Stimulated activated CD8-positive, alpha-beta memory T cell treated with anti-CD3 and anti-CD28 coated beads, Interleukin-12 subunit alpha, Interleukin-12 subunit beta, amount 100 ng/mL, for 1 hour (primary cell): Measurements from ENCODE around the gene SSH3.
"Not testable (repeated sequence)": the region's sequence is repeated elsewhere in the genome, so short reads cannot be mapped to it uniquely, and the experiment has no call there.

Experiments used
- DNase-seq: peaks from one replicate; pipeline ENCODE4 v3.0.0-alpha.2; 2020; ENCODE audit warnings: low read depth

Gene SSH3, protein sequence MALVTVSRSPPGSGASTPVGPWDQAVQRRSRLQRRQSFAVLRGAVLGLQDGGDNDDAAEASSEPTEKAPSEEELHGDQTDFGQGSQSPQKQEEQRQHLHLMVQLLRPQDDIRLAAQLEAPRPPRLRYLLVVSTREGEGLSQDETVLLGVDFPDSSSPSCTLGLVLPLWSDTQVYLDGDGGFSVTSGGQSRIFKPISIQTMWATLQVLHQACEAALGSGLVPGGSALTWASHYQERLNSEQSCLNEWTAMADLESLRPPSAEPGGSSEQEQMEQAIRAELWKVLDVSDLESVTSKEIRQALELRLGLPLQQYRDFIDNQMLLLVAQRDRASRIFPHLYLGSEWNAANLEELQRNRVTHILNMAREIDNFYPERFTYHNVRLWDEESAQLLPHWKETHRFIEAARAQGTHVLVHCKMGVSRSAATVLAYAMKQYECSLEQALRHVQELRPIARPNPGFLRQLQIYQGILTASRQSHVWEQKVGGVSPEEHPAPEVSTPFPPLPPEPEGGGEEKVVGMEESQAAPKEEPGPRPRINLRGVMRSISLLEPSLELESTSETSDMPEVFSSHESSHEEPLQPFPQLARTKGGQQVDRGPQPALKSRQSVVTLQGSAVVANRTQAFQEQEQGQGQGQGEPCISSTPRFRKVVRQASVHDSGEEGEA

DNA sequence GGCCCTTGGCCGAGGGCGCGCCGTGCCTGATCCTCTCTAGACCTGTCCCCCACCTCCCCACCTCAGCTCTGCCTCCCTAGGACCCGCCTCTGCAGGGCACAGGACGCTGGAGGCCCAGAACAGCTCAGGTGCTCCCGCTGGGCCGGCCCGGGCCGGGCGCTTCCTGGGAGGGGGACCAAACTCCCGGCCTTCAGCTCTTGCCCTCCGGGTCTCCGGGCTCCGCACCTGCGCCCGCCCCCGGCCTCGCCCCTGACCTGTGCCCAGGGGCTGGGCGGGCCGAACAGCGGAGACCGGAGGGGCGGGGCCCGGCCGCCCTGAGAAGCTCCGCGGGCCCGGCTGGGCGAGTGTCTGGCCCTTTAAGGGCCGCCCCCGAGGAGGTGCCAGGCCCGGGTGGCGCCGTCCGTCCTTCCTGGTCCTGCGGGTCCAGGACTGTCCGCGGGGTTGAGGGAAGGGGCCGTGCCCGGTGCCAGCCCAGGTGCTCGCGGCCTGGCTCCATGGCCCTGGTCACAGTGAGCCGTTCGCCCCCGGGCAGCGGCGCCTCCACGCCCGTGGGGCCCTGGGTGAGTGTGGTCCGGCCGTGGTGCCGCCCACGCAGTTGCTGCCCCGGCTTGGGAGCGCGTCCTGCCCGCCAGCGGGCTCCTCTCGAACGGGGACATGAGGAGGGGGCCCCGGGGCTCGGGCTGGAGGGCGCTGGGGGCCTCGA is at the start of gene SSH3:
Gene SSH3, plus strand, starts transcription at position 399 of the 703 bp plus-strand sequence. Its CDS starts 96 bp downstream, at position 495.
- no peak for DNase-seq

- no peak for DNase-seq
Measured at GRCh38 chr11:67253872-67254624, 49.3 kb upstream of the SSH3 start.

DNA sequence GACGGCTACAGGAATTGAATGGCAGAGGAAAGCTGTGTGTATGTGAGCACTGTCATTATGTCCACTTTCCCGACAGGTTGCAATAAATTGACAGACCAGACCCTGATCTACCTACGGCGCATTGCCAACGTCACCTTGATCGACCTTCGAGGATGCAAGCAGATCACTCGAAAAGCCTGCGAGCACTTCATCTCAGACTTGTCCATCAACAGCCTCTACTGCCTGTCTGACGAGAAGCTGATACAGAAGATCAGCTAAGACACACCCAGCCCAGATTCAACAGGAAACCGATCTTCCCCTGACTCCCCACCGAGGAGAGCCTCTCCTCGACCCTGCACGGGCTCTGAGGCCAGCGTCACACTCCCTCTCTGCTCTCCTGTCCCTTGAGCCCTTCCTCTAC is 48.5 kb upstream of the SSH3 start:
- no peak for DNase-seq

GRCh38 chr11:67255353-67255752 is 48.0 kb upstream of the SSH3 start:
- no peak for DNase-seq

- no peak for DNase-seq
Measured at GRCh38 chr11:67255864-67256263, 47.5 kb upstream of the SSH3 start.

DNA sequence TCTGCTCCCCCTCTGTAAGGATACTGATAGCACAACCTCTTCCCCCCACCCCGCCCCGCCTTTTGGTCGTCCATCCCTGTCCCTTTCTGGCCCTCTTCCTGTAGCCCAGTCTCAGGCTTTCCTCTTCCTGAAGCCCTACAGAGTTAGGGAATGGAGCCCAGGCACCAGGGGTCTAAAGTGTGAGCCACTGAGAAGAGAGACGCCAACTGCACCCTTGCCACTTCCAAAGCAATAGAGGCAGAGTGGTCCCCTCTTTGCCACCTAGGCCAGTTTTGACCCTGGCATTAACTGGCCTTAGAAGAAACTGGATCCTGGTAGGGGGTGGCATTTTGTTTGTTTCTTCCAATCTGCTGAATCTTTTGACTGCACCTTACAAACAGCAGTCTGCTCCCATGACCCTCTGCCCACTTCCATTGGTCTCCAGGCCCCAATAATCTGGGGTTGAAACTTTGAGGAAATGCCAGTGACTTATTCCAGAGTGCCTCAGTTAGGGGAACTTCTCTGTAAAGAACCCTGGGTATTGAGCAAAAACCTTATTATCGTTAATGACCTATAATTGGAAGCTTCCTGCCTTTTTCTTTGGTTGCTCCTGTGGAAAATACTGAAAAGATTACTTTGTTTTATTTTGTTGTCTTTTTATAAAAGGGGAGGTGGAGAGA is 46.7 kb upstream of the SSH3 start:
- DNase-seq: no peak

- DNase-seq: no peak
Measured at GRCh38 chr11:67260406-67260805, 42.9 kb upstream of the SSH3 start.

DNA sequence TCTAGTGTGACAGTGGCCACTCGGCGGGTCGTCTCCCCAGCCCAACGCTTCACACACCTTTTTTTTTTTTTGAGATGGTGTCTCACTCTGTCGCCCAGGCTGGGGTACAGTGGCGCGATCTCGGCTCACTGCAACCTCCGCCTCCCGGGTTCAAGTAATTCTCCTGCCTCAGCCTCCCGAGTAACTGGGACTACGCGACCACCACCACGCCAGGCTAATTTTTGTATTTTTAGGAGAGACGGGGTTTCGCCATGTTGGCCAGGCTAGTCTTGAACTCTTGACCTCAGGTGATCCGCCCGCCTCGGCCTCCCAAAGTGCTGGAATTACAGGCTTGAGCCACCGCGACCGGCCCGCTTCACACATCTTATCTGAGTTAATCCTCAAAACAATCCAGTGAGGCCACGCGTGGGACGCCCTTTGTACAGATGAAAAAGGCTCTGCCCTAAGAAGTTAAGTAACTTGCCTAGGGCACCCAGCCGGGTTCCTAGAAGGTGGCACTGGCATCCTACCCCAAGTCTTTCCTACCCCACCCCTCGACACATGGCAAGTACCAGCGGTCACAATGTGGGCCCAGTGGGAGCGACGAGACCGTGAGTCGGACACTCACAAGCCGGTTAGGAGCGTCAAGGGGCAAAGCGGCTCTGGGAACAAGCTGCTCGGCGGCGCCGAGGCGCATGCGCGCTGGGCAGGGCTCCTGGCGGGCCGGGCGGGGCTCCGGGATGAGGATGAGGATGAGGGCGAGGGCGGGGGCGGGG is 42.3 kb upstream of the SSH3 start:
- DNase-seq: not testable (repeated sequence)

GRCh38 chr11:67261640-67261945 is 41.7 kb upstream of the SSH3 start:
- DNase-seq: no peak

- no peak for DNase-seq
Measured at GRCh38 chr11:67261946-67262681, 41.2 kb upstream of the SSH3 start.

DNA sequence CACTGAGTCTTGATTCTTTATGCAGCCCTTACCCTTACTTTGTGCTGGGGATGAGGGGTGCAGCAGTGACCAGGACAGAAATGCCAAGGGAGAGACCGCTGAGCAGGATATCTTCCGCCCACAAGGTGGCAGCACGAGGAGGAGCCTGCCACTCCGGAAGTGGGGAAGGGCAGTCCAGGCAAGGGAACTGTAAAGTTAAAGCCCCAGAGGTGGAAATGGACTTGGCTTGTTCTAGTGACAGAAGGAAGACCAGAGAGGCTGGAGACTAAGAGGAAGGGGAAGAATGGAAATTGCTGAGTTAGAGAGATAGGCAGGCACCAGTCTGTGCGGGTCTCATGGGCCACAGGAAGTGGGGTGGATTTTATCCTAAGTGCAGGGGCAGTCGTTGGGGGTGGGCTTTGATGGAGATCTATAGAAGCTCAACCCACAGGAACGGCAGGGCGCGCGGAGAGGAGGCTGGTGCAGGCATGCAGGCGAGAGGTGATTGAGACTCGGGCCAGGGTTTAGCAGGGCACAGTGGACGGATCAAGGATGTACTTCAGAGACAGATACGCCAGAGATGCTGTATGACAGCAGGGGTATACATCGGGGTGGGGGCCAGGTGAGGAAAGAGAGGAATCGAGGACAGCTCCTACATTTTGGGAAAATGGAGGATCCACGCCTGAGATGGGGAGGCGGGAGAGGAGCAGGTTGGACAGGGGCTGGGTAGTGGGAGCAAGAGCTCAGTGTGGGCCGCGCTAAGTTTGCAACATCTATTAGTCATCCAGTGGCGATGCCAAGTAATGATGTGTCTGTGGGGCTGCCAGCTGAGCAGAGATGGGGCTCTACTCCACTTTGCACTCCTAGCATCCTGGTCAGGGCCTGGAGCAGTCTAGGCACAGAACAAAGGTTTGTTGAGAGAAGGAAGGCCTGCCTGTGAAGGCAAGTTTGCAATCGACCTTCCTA is 40.3 kb upstream of the SSH3 start:
- DNase-seq: peak; percentile 58

GRCh38 chr11:67264260-67264659 is 39.1 kb upstream of the SSH3 start:
- DNase-seq: no peak

DNA sequence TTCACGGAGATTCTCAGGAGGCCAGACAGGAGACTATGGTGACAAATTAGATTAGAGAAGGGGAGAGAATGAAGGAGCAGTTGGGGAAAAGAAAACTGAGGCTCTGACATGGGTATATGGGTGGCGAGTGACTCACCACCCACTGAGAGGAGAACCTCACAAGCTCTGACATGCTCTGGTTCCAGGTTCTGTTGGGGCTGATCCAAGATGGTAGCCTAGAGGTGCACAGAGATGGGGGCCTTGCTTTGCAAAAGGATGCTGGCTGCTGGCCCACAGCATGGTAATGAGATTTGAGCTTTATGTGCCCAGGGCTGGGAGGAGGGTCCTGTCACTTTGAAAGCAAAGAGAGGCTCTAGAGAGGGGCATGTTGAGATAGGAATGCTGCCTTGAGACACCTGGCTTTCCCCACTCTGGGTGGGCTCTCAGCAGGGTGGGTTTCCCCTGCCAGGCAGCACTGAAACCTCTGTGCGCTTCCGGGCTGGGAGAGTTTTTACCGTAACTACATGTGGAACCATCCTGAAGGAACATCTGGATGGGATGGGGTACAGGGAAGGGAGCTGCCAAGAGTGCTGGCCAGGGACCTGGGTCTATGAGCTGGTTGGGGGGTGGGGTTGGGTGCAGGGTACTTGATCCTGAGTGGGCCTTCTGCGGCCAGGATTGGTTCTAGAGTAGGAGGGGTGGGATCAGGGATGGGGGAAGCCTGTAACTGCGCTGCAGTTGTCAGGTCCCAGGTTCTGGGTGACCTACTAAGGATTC is 38.3 kb upstream of the SSH3 start:
- no peak for DNase-seq

- DNase-seq: peak; percentile 56
Measured at GRCh38 chr11:67265633-67266448, 37.5 kb upstream of the SSH3 start.

GRCh38 chr11:67266449-67267187 is 36.7 kb upstream of the SSH3 start, which contains the start of gene GRK2:
GRK2 (plus strand) TSS chr11:67266473; CDS start chr11:67266700, 227 bp downstream.
- no peak for DNase-seq

DNA sequence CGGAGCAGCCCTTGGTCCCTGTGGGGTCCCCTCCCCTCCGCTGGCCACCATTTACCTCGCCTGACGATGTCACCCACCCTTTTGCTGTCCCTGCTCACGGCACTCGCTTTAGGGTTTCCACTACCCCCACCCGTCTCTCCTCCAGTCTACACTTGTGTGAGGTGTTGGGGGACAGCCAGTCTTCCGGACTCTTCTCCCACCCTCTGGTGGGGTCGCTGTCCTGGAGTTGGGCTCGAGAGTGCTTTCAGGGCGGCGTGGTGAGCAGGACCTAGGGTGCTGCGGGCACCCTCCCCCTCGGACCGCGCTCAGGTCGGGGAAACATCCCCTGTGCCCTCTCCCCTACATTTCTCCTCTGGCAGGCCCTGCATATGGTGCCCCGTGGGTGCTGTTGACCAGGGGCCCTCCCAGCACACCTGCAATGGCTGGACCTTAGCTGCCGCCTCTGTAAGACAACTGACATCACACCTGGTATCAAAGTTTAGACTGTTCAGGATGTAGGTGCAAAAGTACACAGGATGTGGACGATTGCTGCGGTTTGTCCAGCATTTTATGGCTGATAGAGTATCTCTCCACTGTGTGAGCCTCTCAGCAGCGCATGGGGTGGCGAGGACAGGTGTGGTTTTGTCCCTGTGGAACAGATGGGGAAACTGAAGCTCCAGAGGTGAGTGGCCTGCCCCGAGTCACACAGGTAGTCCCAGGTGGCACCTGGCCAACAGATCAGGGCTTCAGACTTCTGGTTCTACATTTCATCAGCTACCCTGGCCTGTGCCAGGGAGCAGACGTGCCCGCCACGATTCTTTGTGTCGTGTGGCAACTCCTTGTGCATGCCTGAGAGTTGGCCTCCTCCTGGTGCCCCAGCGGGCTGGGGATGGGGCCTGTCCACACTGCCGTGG is 35.9 kb upstream of the SSH3 start:
- DNase-seq: no peak
